ENCODE measurements around the gene TPMT. TPM values are rescaled to one million over a fixed set of nuclear protein-coding genes. Genes with fewer than 3 reads are reported as not detected.

TPMT gene
- total RNA-seq, 1 experiment from 2014 or later: 13.3 TPM

DNA sequence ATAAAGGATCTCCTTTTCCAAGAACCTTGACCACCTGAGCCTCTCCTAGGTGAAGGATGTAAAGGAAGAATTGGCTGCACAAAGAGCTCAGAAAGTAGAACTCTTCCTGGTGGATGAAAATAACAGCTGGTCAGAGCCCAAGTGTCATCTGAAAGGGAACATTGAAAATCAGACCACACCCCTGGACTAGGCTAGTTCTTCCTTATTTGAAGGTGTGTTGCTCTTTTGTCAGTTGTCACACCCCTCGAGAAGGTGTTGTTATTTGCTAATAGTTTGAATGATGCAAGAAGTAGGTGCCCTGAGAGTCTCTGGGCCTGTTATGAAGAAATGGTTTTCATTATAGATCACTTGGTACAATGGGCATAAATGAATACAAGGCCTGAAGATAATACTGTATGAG lies 63.5 kb downstream of the TPMT start:
- Histone ChIP-seq H3K56ac (ENCODE audit: insufficient read length, low read depth, low read length) (no peak overlapping the region), H3K9me3 (ENCODE audit: control insufficient read depth, low read depth, low read length) (no peaks in the 10 kb centered on the region), H2BK5ac (ENCODE audit: insufficient read length, low read length) (no peak overlapping the region), H4K20me1 (ENCODE audit: control insufficient read depth, insufficient read depth, insufficient read length) (no peaks in the 10 kb centered on the region), H2BK12ac (ENCODE audit: insufficient read length, low read depth, low read length) (no peak overlapping the region), H4K8ac (replicated peaks; ENCODE audit: insufficient read length, low read depth, low read length) (no peak overlapping the region), H3K23me2 (ENCODE audit: insufficient read length, low read depth, low read length, poor library complexity, severe bottlenecking) (no peaks in the 10 kb centered on the region), H2BK120ac (ENCODE audit: low read depth, low read length, poor library complexity, severe bottlenecking) (no peak overlapping the region), H2AK5ac (ENCODE audit: insufficient read length, low read length) (no peak overlapping the region), H3K18ac (ENCODE audit: insufficient read length, low read depth, low read length) (no peak overlapping the region), H2BK20ac (ENCODE audit: low read depth, low read length, poor library complexity, severe bottlenecking) (no peak overlapping the region), H3K27ac (ENCODE audit: insufficient read length, low read depth, low read length) (no peak overlapping the region), H3K79me1 (ENCODE audit: insufficient read depth, low read depth, low read length, poor library complexity, severe bottlenecking) (no peaks in the 10 kb centered on the region), H3K27me3 (ENCODE audit: insufficient read depth, low read length) (no peaks in the 10 kb centered on the region), H3K4ac (ENCODE audit: low read depth, low read length) (no peak overlapping the region), H4K91ac (ENCODE audit: insufficient read length, low read depth, low read length) (no peak overlapping the region), H3K9ac (ENCODE audit: extremely low read depth, insufficient read length, low read length) (no peak overlapping the region), H2BK15ac (ENCODE audit: low read depth, low read length) (no peak overlapping the region), H3K4me1 (ENCODE audit: insufficient read depth, low read length) (no peaks in the 10 kb centered on the region), H3T11ph (ENCODE audit: low read length) (no peak overlapping the region), H3K14ac (ENCODE audit: insufficient read depth, low read length) (no peak overlapping the region), H3K23ac (ENCODE audit: insufficient read length, low read depth, low read length) (no peak overlapping the region), H4K5ac (ENCODE audit: insufficient read length, low read depth, low read length) (no peak overlapping the region), H3K79me2 (ENCODE audit: insufficient read depth, low read length) (no peaks in the 10 kb centered on the region), H2AFZ (ENCODE audit: low read length) (no peak overlapping the region), H3K4me2 (ENCODE audit: insufficient read depth, insufficient read length, low read length) (no peak overlapping the region)
- peaks cover 0 to 15% (median 13%) of the 10 kb centered on the region in 3 experiments; a peak in 5 of 7 replicates for H3K36me3 Mint-ChIP-seq (ENCODE audit: insufficient read depth in 1 of 3, low read depth in 3 of 3)
- no peak for TF ChIP-seq CTCF (conservative IDR thresholded peaks at IDR 0.05)
- no peak for DNase-seq
- no CpG with 5 or more reads among the region's 1 CpG for WGBS (ENCODE audit: extremely low coverage, insufficient read length, low lambda C conversion rate)
- peaks cover 6 to 10% of the 10 kb centered on the region in 2 experiments; a peak in 3 of 4 replicates for H3K4me1 Mint-ChIP-seq
- H3K4me3 Mint-ChIP-seq: no peak overlapping the region
- H3K27ac Mint-ChIP-seq: no peak overlapping the region
- H3K9me3 Mint-ChIP-seq: peaks cover 8 to 13% of the 10 kb centered on the region in 2 experiments; a peak in 4 of 5 replicates
- peaks cover 2% of the 10 kb centered on the region; the same call in 1 of the 2 replicates for H3K27me3 Mint-ChIP-seq (ENCODE audit: low read depth)
